ENCODE results near the gene ZNF92.
"Not testable (repeated sequence)": the region's sequence is repeated elsewhere in the genome, so short reads cannot be mapped to it uniquely, and the experiment has no call there.

- TF ChIP-seq POLR2A (IDR thresholded peaks at IDR 0.05; ENCODE audit: low read depth, low read length); TAF1 (IDR thresholded peaks at IDR 0.05; ENCODE audit: low read depth, low read length); POLR2AphosphoS5 (IDR thresholded peaks at IDR 0.05; ENCODE audit: low read depth, low read length); PAX5 (IDR thresholded peaks at IDR 0.05; ENCODE audit: insufficient read depth, low read length, severe bottlenecking): not testable (repeated sequence)
Measured at GRCh38 chr7:65344541-65344940, 29.1 kb upstream of the ZNF92 start.

All from GM12891 (cell line).